ENCODE results near the gene IL36RN. TPM values are rescaled to one million over a fixed set of nuclear protein-coding genes. Genes with fewer than 3 reads are reported as not detected.

IL36RN gene
- total RNA-seq, 1 experiment from 2014 or later: 1.7 TPM

- H4K20me1 ChIP-seq (ENCODE audit: insufficient read depth): no peaks in the 10 kb centered on the region
- ChIA-PET POLR2A (ENCODE audit: unreplicated experiment) (no interaction called here), CTCF (no interaction called here)
- no TSS peak for BruUV-seq (replicated peaks)
- no peak for TF ChIP-seq EZH2 (IDR thresholded peaks at IDR 0.05; ENCODE audit: low read depth)
- no peak for TF ChIP-seq CTCF (conservative IDR thresholded peaks at IDR 0.05)
- H3K36me3 ChIP-seq (ENCODE audit: low read depth): no peaks in the 10 kb centered on the region
- no peak overlapping the region for H2AFZ ChIP-seq
- H3K9me3 ChIP-seq (ENCODE audit: insufficient read depth, low read depth): peaks cover 8% of the 10 kb centered on the region; the same call in 1 of the 2 replicates
- peaks cover 37% of the 10 kb centered on the region for H3K4me1 ChIP-seq (replicated peaks; ENCODE audit: insufficient read depth)
- no peak overlapping the region for H3K4me2 ChIP-seq
- no peaks in the 10 kb centered on the region for H3K79me2 ChIP-seq (ENCODE audit: low read depth)
- H3K4me3 ChIP-seq: no peak overlapping the region
- no peak overlapping the region for H3K27ac ChIP-seq
- DNase-seq: no peak
- no peaks in the 10 kb centered on the region for H3K27me3 ChIP-seq (ENCODE audit: insufficient read depth, low read depth)
- H3K9me2 ChIP-seq (ENCODE audit: insufficient read depth): no peaks in the 10 kb centered on the region
- peaks cover 15% of the 10 kb centered on the region; the same call in 1 of the 2 replicates for H3F3A ChIP-seq (ENCODE audit: insufficient read depth, low read depth)
- intact Hi-C loops (cut with micrococcal nuclease; ENCODE audit: unreplicated experiment): no loop called here
Measured at GRCh38 chr2:113061896-113062770, 3.1 kb downstream of the IL36RN start.

GRCh38 chr2:113064281-113064680 is 5.3 kb downstream of the IL36RN start:
- Histone ChIP-seq H3K27ac (no peak overlapping the region), H3K4me1 (replicated peaks; ENCODE audit: insufficient read depth) (peaks cover 42% of the 10 kb centered on the region), H3K9me2 (ENCODE audit: insufficient read depth) (no peaks in the 10 kb centered on the region), H3K27me3 (ENCODE audit: insufficient read depth, low read depth) (no peaks in the 10 kb centered on the region), H3F3A (ENCODE audit: insufficient read depth, low read depth) (peaks cover 25% of the 10 kb centered on the region), H4K20me1 (ENCODE audit: insufficient read depth) (no peaks in the 10 kb centered on the region), H3K36me3 (ENCODE audit: low read depth) (no peaks in the 10 kb centered on the region), H3K4me3 (no peak overlapping the region), H3K79me2 (ENCODE audit: low read depth) (no peaks in the 10 kb centered on the region), H3K9me3 (ENCODE audit: insufficient read depth, low read depth) (peaks cover 8% of the 10 kb centered on the region; the same call in 1 of the 2 replicates), H2AFZ (no peak overlapping the region), H3K4me2 (no peak overlapping the region)
- no peak for TF ChIP-seq EZH2 (IDR thresholded peaks at IDR 0.05; ENCODE audit: low read depth)
- TF ChIP-seq CTCF (conservative IDR thresholded peaks at IDR 0.05): no peak
- ChIA-PET CTCF (no interaction called here), POLR2A (ENCODE audit: unreplicated experiment) (no interaction called here)
- intact Hi-C loops (cut with micrococcal nuclease; ENCODE audit: unreplicated experiment): no loop called here
- no peak for DNase-seq
- no TSS peak for BruUV-seq (replicated peaks)

- DNase-seq: no peak
- H3K9me2 ChIP-seq (ENCODE audit: insufficient read depth): no peaks in the 10 kb centered on the region
- TF ChIP-seq EZH2 (IDR thresholded peaks at IDR 0.05; ENCODE audit: low read depth): no peak
- TF ChIP-seq CTCF (conservative IDR thresholded peaks at IDR 0.05): no peak
- H3K4me3 ChIP-seq: no peak overlapping the region
- H3K36me3 ChIP-seq (ENCODE audit: low read depth): no peaks in the 10 kb centered on the region
- no peak overlapping the region for H3K27ac ChIP-seq
- no peaks in the 10 kb centered on the region for H3K27me3 ChIP-seq (ENCODE audit: insufficient read depth, low read depth)
- no peak overlapping the region for H3K4me2 ChIP-seq
- H3K4me1 ChIP-seq (replicated peaks; ENCODE audit: insufficient read depth): peaks cover 42% of the 10 kb centered on the region
- BruUV-seq (replicated peaks): no TSS peak
- peaks cover 8% of the 10 kb centered on the region; the same call in 1 of the 2 replicates for H3K9me3 ChIP-seq (ENCODE audit: insufficient read depth, low read depth)
- peaks cover 31% of the 10 kb centered on the region for H3F3A ChIP-seq (ENCODE audit: insufficient read depth, low read depth)
- intact Hi-C loops (cut with micrococcal nuclease; ENCODE audit: unreplicated experiment): no loop called here
- POLR2A ChIA-PET (ENCODE audit: unreplicated experiment): no interaction called here
- H2AFZ ChIP-seq: no peak overlapping the region
- H3K79me2 ChIP-seq (ENCODE audit: low read depth): no peaks in the 10 kb centered on the region
- CTCF ChIA-PET: no interaction called here
- H4K20me1 ChIP-seq (ENCODE audit: insufficient read depth): no peaks in the 10 kb centered on the region
Measured at GRCh38 chr2:113064898-113065297, 5.9 kb downstream of the IL36RN start.
